GM23338 (cell line): Measurements from ENCODE around the gene MED9. TPM values are rescaled to one million over a fixed set of nuclear protein-coding genes. Genes with fewer than 3 reads are reported as not detected.
"Not testable (repeated sequence)": the region's sequence is repeated elsewhere in the genome, so short reads cannot be mapped to it uniquely, and the experiment has no call there.

Experiments
- ATAC-seq: fragments of 200-7000 bp; cut with Tn5 transposase; 3 replicates; pipeline ENCODE4 v1.9.1; 2020
- DNase-seq: peaks from one replicate; pipeline ENCODE4 v3.0.0-alpha.2; 2015; ENCODE audit warnings: low spot score
- H2AFZ ChIP-seq: fragments of 200-600 bp; sonication (generic); 2 replicates; pipeline ENCODE4 v1.8.0; 2016; ENCODE audit warnings: antibody characterized with exemption, mild to moderate bottlenecking, moderate library complexity
- H3F3A ChIP-seq: fragments of 200-600 bp; sonication (generic); replicated peaks from 2 replicates; pipeline ENCODE4 v1.8.0; 2017; ENCODE audit warnings: antibody characterized with exemption, mixed run types, low read depth
- H3K27ac ChIP-seq: fragments of 200-600 bp; sonication (generic); 2 replicates; pipeline ENCODE4 v1.6.1; 2016; ENCODE audit warnings: low read depth
- H3K27me3 ChIP-seq: fragments of 200-600 bp; sonication (generic); 2 replicates; pipeline ENCODE4 v1.8.0; 2016; ENCODE audit warnings: mild to moderate bottlenecking, mixed run types, moderate library complexity; ENCODE audit not compliant: insufficient read depth
- H3K36me3 ChIP-seq: fragments of 200-600 bp; sonication (generic); 2 replicates; pipeline ENCODE4 v1.8.0; 2016; ENCODE audit warnings: mild to moderate bottlenecking; ENCODE audit not compliant: insufficient read depth
- H3K4me1 ChIP-seq: fragments of 200-600 bp; sonication (generic); 2 replicates; pipeline ENCODE4 v1.8.0; 2016; ENCODE audit warnings: mild to moderate bottlenecking, moderate library complexity; ENCODE audit not compliant: insufficient read depth
- H3K4me2 ChIP-seq: fragments of 200-600 bp; sonication (generic); 2 replicates; pipeline ENCODE4 v1.7.1; 2017; ENCODE audit warnings: mixed run types
- H3K4me3 ChIP-seq: fragments of 200-600 bp; sonication (generic); 2 replicates; pipeline ENCODE4 v1.6.1; 2016; ENCODE audit warnings: mixed run types
- H3K79me2 ChIP-seq: fragments of 200-600 bp; sonication (generic); replicated peaks from 2 replicates; pipeline ENCODE4 v1.8.0; 2017; ENCODE audit warnings: mild to moderate bottlenecking; ENCODE audit not compliant: insufficient read depth
- H3K9me2 ChIP-seq: fragments of 200-600 bp; sonication (generic); 2 replicates; pipeline ENCODE4 v1.8.0; 2017; ENCODE audit not compliant: insufficient read depth
- H4K20me1 ChIP-seq: fragments of 200-600 bp; sonication (generic); replicated peaks from 2 replicates; pipeline ENCODE4 v1.8.0; 2017; ENCODE audit warnings: mild to moderate bottlenecking; ENCODE audit not compliant: insufficient read depth
- H3K27ac Mint-ChIP-seq: 2 replicates; pipeline ENCODE4 v1.8.0; 2020; ENCODE audit warnings: inconsistent platforms, mild to moderate bottlenecking, moderate library complexity, mixed read lengths
- H3K27me3 Mint-ChIP-seq: 3 replicates; pipeline ENCODE4 v1.8.0; 2022; ENCODE audit warnings: low read depth, mild to moderate bottlenecking, moderate library complexity, mixed read lengths, inconsistent platforms; ENCODE audit not compliant: insufficient read depth, poor library complexity
- H3K36me3 Mint-ChIP-seq: 3 replicates; pipeline ENCODE4 v1.8.0; 2021; ENCODE audit warnings: low read depth, mild to moderate bottlenecking, inconsistent platforms, moderate library complexity, mixed read lengths
- H3K4me1 Mint-ChIP-seq: 3 replicates; pipeline ENCODE4 v1.8.0; 2020; ENCODE audit warnings: mild to moderate bottlenecking, inconsistent platforms, mixed read lengths
- H3K4me3 Mint-ChIP-seq: 3 replicates; pipeline ENCODE4 v1.8.0; 2021; ENCODE audit warnings: moderate library complexity, mild to moderate bottlenecking, inconsistent platforms, mixed read lengths
- H3K9me3 Mint-ChIP-seq: 3 replicates; pipeline ENCODE4 v1.8.0; 2020; ENCODE audit warnings: moderate library complexity, mild to moderate bottlenecking, inconsistent platforms, mixed read lengths
- CREB1 ChIP-seq: fragments of 250-450 bp; sonication (Bioruptor Pico); IDR thresholded peaks from 2 replicates; pipeline ENCODE4 v1.5.0; 2020; ENCODE audit warnings: low read depth, mild to moderate bottlenecking, moderate library complexity
- ETS1 ChIP-seq: IDR thresholded peaks from 2 replicates; pipeline ENCODE4 v1.6.1; 2016; ENCODE audit warnings: antibody characterized with exemption
- EZH2 ChIP-seq: fragments of 200-600 bp; sonication (generic); IDR thresholded peaks from one replicate; pipeline ENCODE4 v1.8.0; 2017; ENCODE audit warnings: antibody characterized with exemption, mild to moderate bottlenecking, low read depth; ENCODE audit not compliant: unreplicated experiment
- EZH2phosphoT487 ChIP-seq: fragments of 200-600 bp; sonication (generic); IDR thresholded peaks from one replicate; pipeline ENCODE4 v1.8.1; 2018; ENCODE audit warnings: antibody characterized with exemption; ENCODE audit not compliant: unreplicated experiment
- JUNB ChIP-seq: IDR thresholded peaks from one replicate; pipeline ENCODE4 v1.6.1; 2016; ENCODE audit warnings: antibody characterized with exemption; ENCODE audit not compliant: unreplicated experiment
- NANOG ChIP-seq: IDR thresholded peaks from 2 replicates; pipeline ENCODE4 v1.6.1; 2016; ENCODE audit warnings: antibody characterized with exemption, borderline replicate concordance
- POLR2AphosphoS5 ChIP-seq: IDR thresholded peaks from 2 replicates; pipeline ENCODE4 v1.6.1; 2016; ENCODE audit warnings: antibody characterized with exemption, low read depth
- REST ChIP-seq: IDR thresholded peaks from one replicate; pipeline ENCODE4 v1.6.1; 2018; ENCODE audit warnings: antibody characterized with exemption; ENCODE audit not compliant: unreplicated experiment
- STAT1 ChIP-seq: IDR thresholded peaks from one replicate; pipeline ENCODE4 v1.6.1; 2016; ENCODE audit warnings: antibody characterized with exemption; ENCODE audit not compliant: unreplicated experiment
- ZNF331 ChIP-seq: fragments of 250-450 bp; sonication (Bioruptor Pico); IDR thresholded peaks from 2 replicates; pipeline ENCODE4 v1.5.0; 2020; ENCODE audit warnings: low read depth, mild to moderate bottlenecking, moderate library complexity
- ZNF462 ChIP-seq: fragments of 250-450 bp; sonication (Bioruptor Pico); IDR thresholded peaks from 2 replicates; pipeline ENCODE4 v1.5.0; 2020; ENCODE audit warnings: mild to moderate bottlenecking, moderate library complexity
- polyA plus RNA-seq: library from polyadenylated mRNA; unstranded; fragments of >200 nt; fragmentation: Nextera tagmentation; extraction: Ambion mirVana; gene quantifications from 2 replicates; pipeline ENCODE4 v1.2.1, GENCODE V29; 2016
- total RNA-seq: library from RNA; depleted of rRNA; stranded (reverse); fragments of >200 nt; shearing (Covaris generic); gene quantifications from 2 replicates; pipeline ENCODE4 v1.2.3, GENCODE V29; 2014

The MED9 gene
- total and polyA plus RNA-seq, 2 experiments from 2014 or later: 17.3 to 19.9 TPM

GRCh38 chr17:17430924-17431323 lies 45.9 kb upstream of the MED9 start:
- H3K27me3 ChIP-seq, H3K36me3 ChIP-seq, H3K27me3 Mint-ChIP-seq, H3K4me3 ChIP-seq, H3K4me2 ChIP-seq, H3K4me3 Mint-ChIP-seq, H3K27ac ChIP-seq, H3K27ac Mint-ChIP-seq, DNase-seq, H3K9me2 ChIP-seq, H3K4me1 Mint-ChIP-seq, H4K20me1 ChIP-seq, ATAC-seq, H3F3A ChIP-seq, H3K36me3 Mint-ChIP-seq, H2AFZ ChIP-seq, H3K79me2 ChIP-seq, H3K4me1 ChIP-seq: not testable (repeated sequence)
- peaks cover 17% of the 10 kb centered on the region; the same call in 2 of the 3 replicates for H3K9me3 Mint-ChIP-seq

GRCh38 chr17:17431605-17432004 lies 45.2 kb upstream of the MED9 start:
- Histone ChIP-seq H3K79me2 (no peaks in the 10 kb centered on the region), H3K36me3 (no peaks in the 10 kb centered on the region), H3K4me3 (no peak overlapping the region), H3K4me2 (no peak overlapping the region), H2AFZ (no peak overlapping the region), H4K20me1 (no peaks in the 10 kb centered on the region), H3K27ac (no peak overlapping the region), H3F3A (no peaks in the 10 kb centered on the region), H3K4me1 (no peaks in the 10 kb centered on the region), H3K27me3 (no peaks in the 10 kb centered on the region), H3K9me2 (no peaks in the 10 kb centered on the region)
- no peak for ATAC-seq
- Mint-ChIP-seq H3K36me3 (no peaks in the 10 kb centered on the region; the same call in 2 of the 3 replicates), H3K27me3 (peaks cover 5% of the 10 kb centered on the region), H3K27ac (no peak overlapping the region), H3K9me3 (peaks cover 13% of the 10 kb centered on the region; the same call in 2 of the 3 replicates), H3K4me1 (no peaks in the 10 kb centered on the region; the same call in 2 of the 3 replicates), H3K4me3 (no peak overlapping the region)
- DNase-seq: no peak
- TF ChIP-seq ETS1: no peak
- no peak for TF ChIP-seq JUNB
- no peak for TF ChIP-seq ZNF462 (CRISPR knock-in tag)
- TF ChIP-seq NANOG: no peak
- TF ChIP-seq EZH2: no peak
- no peak for TF ChIP-seq CREB1 (CRISPR knock-in tag)
- no peak for TF ChIP-seq POLR2AphosphoS5
- no peak for TF ChIP-seq ZNF331 (CRISPR knock-in tag)
- TF ChIP-seq STAT1: no peak
- no peak for TF ChIP-seq REST
- no peak for TF ChIP-seq EZH2phosphoT487
